ENCODE results near the gene LIN7B. TPM values are rescaled to one million over a fixed set of nuclear protein-coding genes. Genes with fewer than 3 reads are reported as not detected.

LIN7B gene
- total and polyA plus RNA-seq, 2 of the 13 experiments (the other 11 are each of a cell fraction or from before 2014, with no cell fraction given), result 5.3 to 7.6 TPM

- no peak for TF ChIP-seq RNF219 (CRISPR knock-in tag; IDR thresholded peaks at IDR 0.05)
- no peak for TF ChIP-seq ZMYM4 (CRISPR knock-in tag; IDR thresholded peaks at IDR 0.05)
- peak; percentile 71; the same call in 1 of the 2 replicates for TF ChIP-seq KLF6 (CRISPR knock-in tag; IDR thresholded peaks at IDR 0.05)
- no peak for TF ChIP-seq CEBPB (IDR thresholded peaks at IDR 0.05; ENCODE audit: borderline replicate concordance, low read depth, low read length)
- no peak for TF ChIP-seq SNRNP70 (IDR thresholded peaks at IDR 0.05; ENCODE audit: low read depth, low read length)
- TF ChIP-seq SCMH1 (CRISPR knock-in tag; IDR thresholded peaks at IDR 0.05; ENCODE audit: borderline replicate concordance), result no peak
- TF ChIP-seq, protein P1, sequence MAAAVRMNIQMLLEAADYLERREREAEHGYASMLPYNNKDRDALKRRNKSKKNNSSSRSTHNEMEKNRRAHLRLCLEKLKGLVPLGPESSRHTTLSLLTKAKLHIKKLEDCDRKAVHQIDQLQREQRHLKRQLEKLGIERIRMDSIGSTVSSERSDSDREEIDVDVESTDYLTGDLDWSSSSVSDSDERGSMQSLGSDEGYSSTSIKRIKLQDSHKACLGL (CRISPR knock-in tag; IDR thresholded peaks at IDR 0.05), result peak; percentile 64; the same call in 1 of the 2 replicates
- 0 out of 2 replicates have a peak, but pooled peaks have one; percentile 21 for TF ChIP-seq SIN3A (IDR thresholded peaks at IDR 0.05; ENCODE audit: borderline replicate concordance, low read depth, low read length)
- peak; percentile 84; the same call in 1 of the 2 replicates for TF ChIP-seq ZNF160 (CRISPR knock-in tag; IDR thresholded peaks at IDR 0.05)
- no peak for TF ChIP-seq ZNF615 (CRISPR knock-in tag; IDR thresholded peaks at IDR 0.05; ENCODE audit: borderline replicate concordance)
- TF ChIP-seq HOXA7 (CRISPR knock-in tag; IDR thresholded peaks at IDR 0.05), result no peak
- TF ChIP-seq THRA (CRISPR knock-in tag; IDR thresholded peaks at IDR 0.05; ENCODE audit: borderline replicate concordance), result no peak; the same call in 1 of the 2 replicates
- TF ChIP-seq POLR2G (IDR thresholded peaks at IDR 0.05; ENCODE audit: low read depth, low read length), result peak; percentile 80
- no peak for TF ChIP-seq PHF21A (CRISPR knock-in tag; IDR thresholded peaks at IDR 0.05)
- TF ChIP-seq ZNF747 (CRISPR knock-in tag; IDR thresholded peaks at IDR 0.05; ENCODE audit: borderline replicate concordance), result 0 out of 2 replicates have a peak, but pooled peaks have one; percentile 28
- peak; percentile 92 for TF ChIP-seq SP2 (CRISPR knock-in tag; IDR thresholded peaks at IDR 0.05)
- no peak for TF ChIP-seq FOXC1 (CRISPR knock-in tag; IDR thresholded peaks at IDR 0.05; ENCODE audit: borderline replicate concordance)
- TF ChIP-seq ZBTB1 (CRISPR knock-in tag; IDR thresholded peaks at IDR 0.05; ENCODE audit: borderline replicate concordance), result no peak
- peak; percentile 17 for TF ChIP-seq XRCC5 (optimal IDR thresholded peaks at IDR 0.05; ENCODE audit: low read length)
- peak; percentile 42 for TF ChIP-seq RBM39 (IDR thresholded peaks at IDR 0.05; ENCODE audit: low read depth, low read length, poor library complexity, severe bottlenecking)
- no peak for TF ChIP-seq ZFAT (CRISPR knock-in tag; conservative IDR thresholded peaks at IDR 0.05)
- TF ChIP-seq ZNF652 (CRISPR knock-in tag; IDR thresholded peaks at IDR 0.05; ENCODE audit: borderline replicate concordance, low read depth), result no peak
- TF ChIP-seq NR2F1 (CRISPR knock-in tag; IDR thresholded peaks at IDR 0.05), result 0 out of 4 replicates have a peak, but pooled peaks of 1 of the 2 experiments have one; percentile 53
- TF ChIP-seq SMC3 (IDR thresholded peaks at IDR 0.05; ENCODE audit: low read length), result no peak
- no peak for TF ChIP-seq MBNL3 (CRISPR knock-in tag; conservative IDR thresholded peaks at IDR 0.05)
Observed at GRCh38 chr19:49118565-49119410, 4.6 kb downstream of the LIN7B start, which contains the start of gene C19orf73 (continued).

Data from HepG2 (cell line).